K562 (cell line): ENCODE results near the gene SPATS2. TPM values are rescaled to one million over a fixed set of nuclear protein-coding genes. Genes with fewer than 3 reads are reported as not detected.

Experiments used
- ATF3 ChIP-seq, 2 experiments: fragments of 450-650 bp in 1 of 2; sonication (generic) in 1 of 2; formaldehyde crosslinking in 1 of 2; IDR thresholded peaks in 1 of 2; conservative IDR thresholded peaks in 1 of 2; 2 replicates each; pipeline versions ENCODE4 v1.6.1 to v1.8.1; 2016 to 2023; ENCODE audit warnings: mild to moderate bottlenecking in 2 of 2, moderate library complexity in 2 of 2, inconsistent platforms in 1 of 2, missing genetic modification reagents in 1 of 2
- FUS ChIP-seq: fragments of 200-400 bp; formaldehyde crosslinking; optimal IDR thresholded peaks from 2 replicates; pipeline ENCODE3; 2017; ENCODE audit warnings: low read depth, low read length
- HNRNPK ChIP-seq: fragments of 200-400 bp; formaldehyde crosslinking; IDR thresholded peaks from one replicate; pipeline ENCODE4 v1.6.1; 2018; ENCODE audit warnings: mild to moderate bottlenecking, low read depth, low read length; ENCODE audit not compliant: poor library complexity, severe bottlenecking
- KLF16 ChIP-seq: IDR thresholded peaks from 2 replicates; pipeline ENCODE4 v1.6.1; 2016; ENCODE audit warnings: antibody characterized with exemption
- NFATC3 ChIP-seq: fragments of 450-650 bp; IDR thresholded peaks from 2 replicates; pipeline ENCODE4 v1.6.1; 2017; ENCODE audit warnings: mild to moderate bottlenecking
- RHOXF2B ChIP-seq: fragments of 250-450 bp; sonication (Bioruptor Pico); conservative IDR thresholded peaks from 2 replicates; pipeline ENCODE4 v1.5.1; 2021
- RNF2 ChIP-seq: sonication (generic); IDR thresholded peaks from 2 replicates; pipeline ENCODE4 v1.6.1; 2016
- SMARCC2 ChIP-seq: fragments of 450-650 bp; IDR thresholded peaks from 2 replicates; pipeline ENCODE4 v1.6.1; 2017; ENCODE audit warnings: antibody characterized with exemption, moderate library complexity, mild to moderate bottlenecking, low read depth
- TARDBP ChIP-seq: fragments of 450-650 bp; IDR thresholded peaks from 2 replicates; pipeline ENCODE4 v1.6.1; 2016
- XRCC3 ChIP-seq: fragments of 450-650 bp; IDR thresholded peaks from 2 replicates; pipeline ENCODE4 v1.6.1; 2017; ENCODE audit warnings: mild to moderate bottlenecking, moderate library complexity
- ZC3H11A ChIP-seq: IDR thresholded peaks from 2 replicates; pipeline ENCODE4 v1.6.1; 2012; ENCODE audit warnings: low read depth, low read length, improper control_type of control experiment
- ZKSCAN1 ChIP-seq: fragments of 150-350 bp; IDR thresholded peaks from 2 replicates; pipeline ENCODE4 v1.6.1; 2016; ENCODE audit warnings: low read depth, low read length
- ZNF121 ChIP-seq: sonication (generic); formaldehyde crosslinking; conservative IDR thresholded peaks from 2 replicates; pipeline ENCODE4 v1.8.0; 2022; ENCODE audit warnings: missing genetic modification reagents
- polyA plus RNA-seq, 8 experiments: library from polyadenylated mRNA; depleted of rRNA in 4 of 8; stranded (reverse) in 5 of 8; unstranded in 3 of 8; fragments of >200 nt; fragmentation: Nextera tagmentation in 2 of 8; fragmentation: Illumina TruSeq in 1 of 8; extraction: Ambion mirVana in 2 of 8; extraction: Trizol in 1 of 8; gene quantifications; 2 replicates each; pipeline versions ENCODE4 v1.2.1 to v1.2.3, GENCODE V29; 2011 to 2014; ENCODE audit warnings: inconsistent platforms in 1 of 8, missing spikeins in 1 of 8
- total RNA-seq, 7 experiments: library from RNA; depleted of rRNA in 6 of 7; stranded (reverse); fragments of >200 nt in 6 of 7; fragmentation: Illumina TruSeq in 2 of 7; extraction: Trizol in 2 of 7; gene quantifications; 2 replicates each; pipeline versions ENCODE4 v1.2.1 to v1.2.3, GENCODE V29; 2011 to 2021; ENCODE audit warnings: low replicate concordance in 1 of 7
- TF ChIP-seq, protein P1 (sequence below): sonication (generic); formaldehyde crosslinking; IDR thresholded peaks from 2 replicates; pipeline ENCODE4 v1.8.1; 2023; ENCODE audit warnings: mild to moderate bottlenecking, missing genetic modification reagents
- TF ChIP-seq, protein P2 (sequence below), 3 experiments: fragments of 200-800 bp in 1 of 3; fragments of 250-450 bp in 1 of 3; fragments of 450-650 bp in 1 of 3; sonication (Bioruptor Pico) in 1 of 3; sonication (Bioruptor generic) in 1 of 3; formaldehyde crosslinking in 1 of 3; IDR thresholded peaks; 2 replicates each; pipeline versions ENCODE4 v1.6.1 to v1.8.0; 2016 to 2022; ENCODE audit warnings: mild to moderate bottlenecking in 2 of 3, missing genetic modification characterization in 2 of 3, missing compliant biosample characterization in 1 of 3, moderate library complexity in 1 of 3
- TF ChIP-seq, protein P3 (sequence below): sonication (generic); formaldehyde crosslinking; IDR thresholded peaks from 2 replicates; pipeline ENCODE4 v1.8.0; 2023; ENCODE audit warnings: missing genetic modification reagents, mild to moderate bottlenecking, borderline replicate concordance
- TF ChIP-seq, protein P4 (sequence below): fragments of 250-450 bp; sonication (Bioruptor Pico); IDR thresholded peaks from 2 replicates; pipeline ENCODE4 v1.5.1; 2021; ENCODE audit warnings: mild to moderate bottlenecking

The SPATS2 gene
- total and polyA plus RNA-seq, 9 of the 15 experiments (the other 6 are each of a cell fraction or from before 2014, with no cell fraction given): 5.4 to 48.2 (median 17.5) TPM

- no peak for TF ChIP-seq HNRNPK
- no peak for TF ChIP-seq RNF2
- no peak for TF ChIP-seq KLF16
- TF ChIP-seq XRCC3: no peak
- TF ChIP-seq SMARCC2: no peak
- TF ChIP-seq ZNF121: no peak
- TF ChIP-seq NFATC3: no peak
- TF ChIP-seq ZC3H11A: no peak
- no peak for TF ChIP-seq ZKSCAN1
- TF ChIP-seq, protein P1, sequence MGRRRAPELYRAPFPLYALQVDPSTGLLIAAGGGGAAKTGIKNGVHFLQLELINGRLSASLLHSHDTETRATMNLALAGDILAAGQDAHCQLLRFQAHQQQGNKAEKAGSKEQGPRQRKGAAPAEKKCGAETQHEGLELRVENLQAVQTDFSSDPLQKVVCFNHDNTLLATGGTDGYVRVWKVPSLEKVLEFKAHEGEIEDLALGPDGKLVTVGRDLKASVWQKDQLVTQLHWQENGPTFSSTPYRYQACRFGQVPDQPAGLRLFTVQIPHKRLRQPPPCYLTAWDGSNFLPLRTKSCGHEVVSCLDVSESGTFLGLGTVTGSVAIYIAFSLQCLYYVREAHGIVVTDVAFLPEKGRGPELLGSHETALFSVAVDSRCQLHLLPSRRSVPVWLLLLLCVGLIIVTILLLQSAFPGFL: no peak
- TF ChIP-seq ATF3 (IDR thresholded peaks at IDR 0.05): no peak; the same call in 1 of the 2 replicates
- no peak for TF ChIP-seq ATF3 (CRISPR knock-in tag; conservative IDR thresholded peaks at IDR 0.05)
- no peak for TF ChIP-seq RHOXF2B (CRISPR knock-in tag)
- TF ChIP-seq, protein P2, sequence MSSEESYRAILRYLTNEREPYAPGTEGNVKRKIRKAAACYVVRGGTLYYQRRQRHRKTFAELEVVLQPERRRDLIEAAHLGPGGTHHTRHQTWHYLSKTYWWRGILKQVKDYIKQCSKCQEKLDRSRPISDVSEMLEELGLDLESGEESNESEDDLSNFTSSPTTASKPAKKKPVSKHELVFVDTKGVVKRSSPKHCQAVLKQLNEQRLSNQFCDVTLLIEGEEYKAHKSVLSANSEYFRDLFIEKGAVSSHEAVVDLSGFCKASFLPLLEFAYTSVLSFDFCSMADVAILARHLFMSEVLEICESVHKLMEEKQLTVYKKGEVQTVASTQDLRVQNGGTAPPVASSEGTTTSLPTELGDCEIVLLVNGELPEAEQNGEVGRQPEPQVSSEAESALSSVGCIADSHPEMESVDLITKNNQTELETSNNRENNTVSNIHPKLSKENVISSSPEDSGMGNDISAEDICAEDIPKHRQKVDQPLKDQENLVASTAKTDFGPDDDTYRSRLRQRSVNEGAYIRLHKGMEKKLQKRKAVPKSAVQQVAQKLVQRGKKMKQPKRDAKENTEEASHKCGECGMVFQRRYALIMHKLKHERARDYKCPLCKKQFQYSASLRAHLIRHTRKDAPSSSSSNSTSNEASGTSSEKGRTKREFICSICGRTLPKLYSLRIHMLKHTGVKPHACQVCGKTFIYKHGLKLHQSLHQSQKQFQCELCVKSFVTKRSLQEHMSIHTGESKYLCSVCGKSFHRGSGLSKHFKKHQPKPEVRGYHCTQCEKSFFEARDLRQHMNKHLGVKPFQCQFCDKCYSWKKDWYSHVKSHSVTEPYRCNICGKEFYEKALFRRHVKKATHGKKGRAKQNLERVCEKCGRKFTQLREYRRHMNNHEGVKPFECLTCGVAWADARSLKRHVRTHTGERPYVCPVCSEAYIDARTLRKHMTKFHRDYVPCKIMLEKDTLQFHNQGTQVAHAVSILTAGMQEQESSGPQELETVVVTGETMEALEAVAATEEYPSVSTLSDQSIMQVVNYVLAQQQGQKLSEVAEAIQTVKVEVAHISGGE (CRISPR knock-in tag; IDR thresholded peaks at IDR 0.05): no peak
- no peak for TF ChIP-seq TARDBP
- TF ChIP-seq, protein P3, sequence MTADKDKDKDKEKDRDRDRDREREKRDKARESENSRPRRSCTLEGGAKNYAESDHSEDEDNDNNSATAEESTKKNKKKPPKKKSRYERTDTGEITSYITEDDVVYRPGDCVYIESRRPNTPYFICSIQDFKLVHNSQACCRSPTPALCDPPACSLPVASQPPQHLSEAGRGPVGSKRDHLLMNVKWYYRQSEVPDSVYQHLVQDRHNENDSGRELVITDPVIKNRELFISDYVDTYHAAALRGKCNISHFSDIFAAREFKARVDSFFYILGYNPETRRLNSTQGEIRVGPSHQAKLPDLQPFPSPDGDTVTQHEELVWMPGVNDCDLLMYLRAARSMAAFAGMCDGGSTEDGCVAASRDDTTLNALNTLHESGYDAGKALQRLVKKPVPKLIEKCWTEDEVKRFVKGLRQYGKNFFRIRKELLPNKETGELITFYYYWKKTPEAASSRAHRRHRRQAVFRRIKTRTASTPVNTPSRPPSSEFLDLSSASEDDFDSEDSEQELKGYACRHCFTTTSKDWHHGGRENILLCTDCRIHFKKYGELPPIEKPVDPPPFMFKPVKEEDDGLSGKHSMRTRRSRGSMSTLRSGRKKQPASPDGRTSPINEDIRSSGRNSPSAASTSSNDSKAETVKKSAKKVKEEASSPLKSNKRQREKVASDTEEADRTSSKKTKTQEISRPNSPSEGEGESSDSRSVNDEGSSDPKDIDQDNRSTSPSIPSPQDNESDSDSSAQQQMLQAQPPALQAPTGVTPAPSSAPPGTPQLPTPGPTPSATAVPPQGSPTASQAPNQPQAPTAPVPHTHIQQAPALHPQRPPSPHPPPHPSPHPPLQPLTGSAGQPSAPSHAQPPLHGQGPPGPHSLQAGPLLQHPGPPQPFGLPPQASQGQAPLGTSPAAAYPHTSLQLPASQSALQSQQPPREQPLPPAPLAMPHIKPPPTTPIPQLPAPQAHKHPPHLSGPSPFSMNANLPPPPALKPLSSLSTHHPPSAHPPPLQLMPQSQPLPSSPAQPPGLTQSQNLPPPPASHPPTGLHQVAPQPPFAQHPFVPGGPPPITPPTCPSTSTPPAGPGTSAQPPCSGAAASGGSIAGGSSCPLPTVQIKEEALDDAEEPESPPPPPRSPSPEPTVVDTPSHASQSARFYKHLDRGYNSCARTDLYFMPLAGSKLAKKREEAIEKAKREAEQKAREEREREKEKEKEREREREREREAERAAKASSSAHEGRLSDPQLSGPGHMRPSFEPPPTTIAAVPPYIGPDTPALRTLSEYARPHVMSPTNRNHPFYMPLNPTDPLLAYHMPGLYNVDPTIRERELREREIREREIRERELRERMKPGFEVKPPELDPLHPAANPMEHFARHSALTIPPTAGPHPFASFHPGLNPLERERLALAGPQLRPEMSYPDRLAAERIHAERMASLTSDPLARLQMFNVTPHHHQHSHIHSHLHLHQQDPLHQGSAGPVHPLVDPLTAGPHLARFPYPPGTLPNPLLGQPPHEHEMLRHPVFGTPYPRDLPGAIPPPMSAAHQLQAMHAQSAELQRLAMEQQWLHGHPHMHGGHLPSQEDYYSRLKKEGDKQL (CRISPR knock-in tag): no peak
- TF ChIP-seq FUS: no peak
- TF ChIP-seq, protein P4, sequence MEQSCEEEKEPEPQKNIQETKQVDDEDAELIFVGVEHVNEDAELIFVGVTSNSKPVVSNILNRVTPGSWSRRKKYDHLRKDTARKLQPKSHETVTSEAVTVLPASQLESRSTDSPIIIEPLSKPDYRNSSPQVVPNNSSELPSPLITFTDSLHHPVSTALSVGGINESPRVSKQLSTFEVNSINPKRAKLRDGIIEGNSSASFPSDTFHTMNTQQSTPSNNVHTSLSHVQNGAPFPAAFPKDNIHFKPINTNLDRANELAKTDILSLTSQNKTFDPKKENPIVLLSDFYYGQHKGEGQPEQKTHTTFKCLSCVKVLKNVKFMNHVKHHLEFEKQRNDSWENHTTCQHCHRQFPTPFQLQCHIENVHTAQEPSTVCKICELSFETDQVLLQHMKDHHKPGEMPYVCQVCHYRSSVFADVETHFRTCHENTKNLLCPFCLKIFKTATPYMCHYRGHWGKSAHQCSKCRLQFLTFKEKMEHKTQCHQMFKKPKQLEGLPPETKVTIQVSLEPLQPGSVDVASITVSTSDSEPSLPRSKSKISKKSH (CRISPR knock-in tag): no peak
These were observed 1.7 kb upstream of the SPATS2 start (continued) for GRCh38 chr12:49365542-49365941.
